H1 (cell line): ENCODE results near the gene LY6G5C. TPM values are rescaled to one million over a fixed set of nuclear protein-coding genes. Genes with fewer than 3 reads are reported as not detected.

Experiments used
- CTCF ChIA-PET: fragments of 300-600 bp; sonication (Branson Sonifier 250); formaldehyde crosslinking; loops from one replicate; lab custom pipeline; 2021; ENCODE audit not compliant: partially characterized antibody; lab: Charles Lee
- POLR2A ChIA-PET: fragments of 300-600 bp; sonication (Branson Sonifier 250); formaldehyde crosslinking; loops from one replicate; lab custom pipeline; 2021; ENCODE audit warnings: inconsistent platforms; ENCODE audit not compliant: partially characterized antibody; lab: Charles Lee
- DNase-seq, 2 experiments: peaks; one replicate each; pipeline versions ENCODE4 v3.0.0 to v3.0.0-alpha.2; 2010 to 2022; ENCODE audit warnings: low spot score in 2 of 2, low read depth in 1 of 2, mixed read lengths in 1 of 2
- FAIRE-seq: peaks from 2 replicates; lab custom pipeline; 2011; peaks lifted over from hg19 to GRCh38; lab: Jason Lieb, UNC
- H2AFZ ChIP-seq: 2 replicates; pipeline ENCODE4 v1.8.1; 2012; ENCODE audit warnings: low read length, inconsistent platforms
- H2AK5ac ChIP-seq: 2 replicates; pipeline ENCODE4 v1.6.1; 2013; ENCODE audit warnings: low read depth, low read length
- H2BK120ac ChIP-seq: replicated peaks from 2 replicates; pipeline ENCODE3; 2013; ENCODE audit warnings: low read depth, low read length, inconsistent platforms
- H2BK12ac ChIP-seq: 2 replicates; pipeline ENCODE4 v1.6.1; 2013; ENCODE audit warnings: low read depth, low read length
- H2BK15ac ChIP-seq: 2 replicates; pipeline ENCODE4 v1.6.1; 2013; ENCODE audit warnings: low read length
- H2BK20ac ChIP-seq: 2 replicates; pipeline ENCODE4 v1.6.1; 2013; ENCODE audit warnings: low read length
- H2BK5ac ChIP-seq: 2 replicates; pipeline ENCODE4 v1.6.1; 2013; ENCODE audit warnings: low read depth, low read length
- H3K14ac ChIP-seq: 2 replicates; pipeline ENCODE4 v1.6.1; 2013; ENCODE audit warnings: inconsistent platforms; ENCODE audit not compliant: insufficient read length
- H3K18ac ChIP-seq: 2 replicates; pipeline ENCODE4 v1.6.1; 2013; ENCODE audit warnings: low read length; ENCODE audit errors: extremely low read depth
- H3K23ac ChIP-seq: 2 replicates; pipeline ENCODE4 v1.6.1; 2013; ENCODE audit warnings: inconsistent platforms; ENCODE audit not compliant: insufficient read length
- H3K23me2 ChIP-seq: 2 replicates; pipeline ENCODE4 v1.6.1; 2013; ENCODE audit warnings: low read depth, low read length
- H3K27ac ChIP-seq: 2 replicates; pipeline ENCODE4 v1.6.1; 2011; ENCODE audit warnings: low read depth, low read length, inconsistent platforms
- H3K27me3 ChIP-seq, 4 experiments: replicated peaks in 1 of 4; 1 replicate in 1 of 4; 2 replicates in 3 of 4; pipeline versions ENCODE4 v1.6.1 to v1.8.1; 2011 to 2013; ENCODE audit warnings: low read length in 3 of 4, mild to moderate bottlenecking in 3 of 4, inconsistent platforms in 2 of 4, mixed read lengths in 2 of 4, moderate library complexity in 1 of 4; ENCODE audit not compliant: control insufficient read depth in 3 of 4, insufficient read depth in 3 of 4; ENCODE audit errors: extremely low read depth in 1 of 4
- H3K36me3 ChIP-seq, 4 experiments: 2 replicates each; pipeline versions ENCODE4 v1.6.1 to v1.8.1; 2011 to 2013; ENCODE audit warnings: mild to moderate bottlenecking in 4 of 4, low read length in 3 of 4, moderate library complexity in 2 of 4, control low read depth in 1 of 4, inconsistent platforms in 1 of 4; ENCODE audit not compliant: insufficient read depth in 4 of 4, control insufficient read depth in 2 of 4
- H3K4ac ChIP-seq: replicated peaks from 2 replicates; pipeline ENCODE3; 2013; ENCODE audit warnings: low read length, low read depth, mixed read lengths, inconsistent platforms; ENCODE audit not compliant: insufficient read length
- H3K4me1 ChIP-seq, 4 experiments: replicated peaks in 1 of 4; 1 replicate in 1 of 4; 2 replicates in 3 of 4; pipeline versions ENCODE4 v1.6.1 to v1.8.1; 2011 to 2013; ENCODE audit warnings: low read length in 3 of 4, inconsistent platforms in 2 of 4, mixed read lengths in 1 of 4; ENCODE audit not compliant: insufficient read depth in 4 of 4, control insufficient read depth in 3 of 4
- H3K4me2 ChIP-seq, 2 experiments: 2 replicates each; pipeline versions ENCODE4 v1.6.1 to v1.8.1; 2011 to 2013; ENCODE audit warnings: low read depth in 2 of 2, low read length in 2 of 2, control low read depth in 1 of 2, inconsistent platforms in 1 of 2, mild to moderate bottlenecking in 1 of 2; ENCODE audit not compliant: insufficient read depth in 1 of 2
- H3K4me3 ChIP-seq, 4 experiments: fragments of 200-600, 300-600 bp in 1 of 4; sonication (generic), shearing (Covaris generic), sonication (Bioruptor Twin) in 1 of 4; 2 replicates each; pipeline versions ENCODE4 v1.5.1 to v1.8.1; 2011 to 2016; ENCODE audit warnings: low read length in 4 of 4, low read depth in 3 of 4, control low read depth in 2 of 4, inconsistent platforms in 2 of 4, mild to moderate bottlenecking in 2 of 4, mixed read lengths in 1 of 4, moderate library complexity in 1 of 4; ENCODE audit not compliant: insufficient read depth in 2 of 4; ENCODE audit errors: extremely low read depth in 1 of 4
- H3K56ac ChIP-seq: replicated peaks from 2 replicates; pipeline ENCODE3; 2013; ENCODE audit warnings: low read depth, mild to moderate bottlenecking, mixed read lengths, low read length, inconsistent platforms; ENCODE audit not compliant: insufficient read length
- H3K79me1 ChIP-seq: 2 replicates; pipeline ENCODE4 v1.6.1; 2013; ENCODE audit warnings: low read depth, low read length, control low read depth
- H3K79me2 ChIP-seq, 2 experiments: 2 replicates each; pipeline versions ENCODE4 v1.6.1 to v1.8.1; 2012 to 2013; ENCODE audit warnings: low read length in 2 of 2, mild to moderate bottlenecking in 2 of 2, inconsistent platforms in 1 of 2; ENCODE audit not compliant: insufficient read depth in 2 of 2, control insufficient read depth in 1 of 2
- H3K9ac ChIP-seq, 4 experiments: replicated peaks in 1 of 4; 1 replicate in 1 of 4; 2 replicates in 3 of 4; pipeline versions ENCODE4 v1.6.1 to v1.8.1; 2011 to 2013; ENCODE audit warnings: low read depth in 3 of 4, low read length in 3 of 4, control low read depth in 2 of 4, mild to moderate bottlenecking in 2 of 4, moderate library complexity in 2 of 4, inconsistent platforms in 1 of 4; ENCODE audit errors: extremely low read depth in 1 of 4
- H3K9me3 ChIP-seq, 2 experiments: 2 replicates each; pipeline versions ENCODE4 v1.6.1 to v1.8.1; 2012 to 2013; ENCODE audit warnings: mild to moderate bottlenecking in 2 of 2, moderate library complexity in 2 of 2, control low read depth in 1 of 2, inconsistent platforms in 1 of 2, low read depth in 1 of 2, low read length in 1 of 2, mixed read lengths in 1 of 2; ENCODE audit not compliant: insufficient read depth in 2 of 2
- H4K20me1 ChIP-seq, 2 experiments: replicated peaks in 1 of 2; 2 replicates each; pipeline versions ENCODE3 to v1.8.1; 2011 to 2013; ENCODE audit warnings: inconsistent platforms in 2 of 2, low read length in 2 of 2, mild to moderate bottlenecking in 1 of 2; ENCODE audit not compliant: insufficient read depth in 2 of 2, control insufficient read depth in 1 of 2
- H4K5ac ChIP-seq: 2 replicates; pipeline ENCODE4 v1.6.1; 2013; ENCODE audit warnings: low read length, low read depth, mixed read lengths, inconsistent platforms; ENCODE audit not compliant: insufficient read length
- H4K8ac ChIP-seq: 2 replicates; pipeline ENCODE4 v1.8.0; 2013; ENCODE audit warnings: mild to moderate bottlenecking, moderate library complexity, low read length, inconsistent platforms; ENCODE audit not compliant: insufficient read depth; ENCODE audit errors: extremely low read depth
- H4K91ac ChIP-seq: replicated peaks from 2 replicates; pipeline ENCODE3; 2013; ENCODE audit warnings: low read length, mixed read lengths, inconsistent platforms; ENCODE audit not compliant: insufficient read length
- ASH2L ChIP-seq: fragments of 200-600, 300-600 bp; sonication (generic); IDR thresholded peaks from one replicate; pipeline ENCODE4 v1.7.1; 2017; ENCODE audit warnings: low read length
- BRCA1 ChIP-seq: IDR thresholded peaks from 2 replicates; pipeline ENCODE4 v1.6.1; 2012; ENCODE audit warnings: low read depth, low read length, improper control_type of control experiment
- EGR1 ChIP-seq: IDR thresholded peaks from 2 replicates; pipeline ENCODE4 v1.6.1; 2011; ENCODE audit warnings: low read depth, low read length, borderline replicate concordance
- POLR2A ChIP-seq, 2 experiments: IDR thresholded peaks; 1 replicate in 1 of 2; 2 replicates in 1 of 2; pipeline ENCODE4 v1.6.1; 2011; ENCODE audit warnings: low read depth in 2 of 2, low read length in 2 of 2, mild to moderate bottlenecking in 2 of 2; ENCODE audit errors: control extremely low read depth in 1 of 2
- RBBP5 ChIP-seq: IDR thresholded peaks from 2 replicates; pipeline ENCODE4 v1.7.1; 2012; ENCODE audit warnings: low read depth, mild to moderate bottlenecking, inconsistent platforms, low read length, moderate library complexity, borderline replicate concordance
- RXRA ChIP-seq: IDR thresholded peaks from 2 replicates; pipeline ENCODE4 v1.6.1; 2011; ENCODE audit warnings: low read depth, mild to moderate bottlenecking, low read length, moderate library complexity; ENCODE audit not compliant: insufficient read depth
- SAP30 ChIP-seq: fragments of 300-600 bp; sonication (generic); IDR thresholded peaks from 2 replicates; pipeline ENCODE4 v1.7.1; 2012; ENCODE audit warnings: low read length, moderate library complexity, mild to moderate bottlenecking, inconsistent platforms; ENCODE audit not compliant: insufficient read depth, insufficient replicate concordance
- SIX5 ChIP-seq: IDR thresholded peaks from 2 replicates; pipeline ENCODE4 v1.6.1; 2011; ENCODE audit warnings: mild to moderate bottlenecking, low read depth, low read length
- SRF ChIP-seq: IDR thresholded peaks from 2 replicates; pipeline ENCODE4 v1.6.1; 2011; ENCODE audit warnings: mild to moderate bottlenecking, low read depth, low read length, moderate library complexity
- TBP ChIP-seq: IDR thresholded peaks from 2 replicates; pipeline ENCODE4 v1.6.1; 2011; ENCODE audit warnings: low read depth, low read length, improper control_type of control experiment
- YY1 ChIP-seq: IDR thresholded peaks from 2 replicates; pipeline ENCODE4 v1.6.1; 2011; ENCODE audit warnings: low read depth, mild to moderate bottlenecking, low read length
- WGBS, 2 experiments: shearing (Covaris generic) in 1 of 2; methylation state at CpG; one replicate each; pipeline versions ENCODE4 v1.1.6 to v1.1.7; 2013 to 2015; ENCODE audit warnings: low lambda C conversion rate in 2 of 2, mixed read lengths in 2 of 2, inconsistent platforms in 1 of 2, low coverage in 1 of 2, missing lambda C conversion rate in 1 of 2; ENCODE audit not compliant: insufficient replicate concordance in 2 of 2, insufficient coverage in 1 of 2, insufficient read length in 1 of 2; ENCODE audit errors: extremely low coverage in 1 of 2, missing lambda C conversion rate in 1 of 2; 5-methylcytosine and 5-hydroxymethylcytosine counted together
- polyA plus RNA-seq, 7 experiments: library from polyadenylated mRNA; depleted of rRNA in 3 of 7; stranded (reverse) in 5 of 7; unstranded in 2 of 7; fragments of >200 nt in 5 of 7; fragments of 200-250 nt in 2 of 7; gene quantifications; 1 replicate in 5 of 7; 2 replicates in 1 of 7; 4 replicates in 1 of 7; pipeline versions ENCODE4 v1.2.1 to v1.2.3, GENCODE V29; 2011 to 2013; ENCODE audit warnings: missing spikeins in 2 of 7, mixed read lengths in 2 of 7
- total RNA-seq: library from RNA; stranded (reverse); fragmentation: NEBNext Ultra II Directional; extraction: Animal tissue kit (Norgen Biotek cat#: 25700); gene quantifications from 2 replicates; pipeline ENCODE4 v1.2.1, GENCODE V29; 2021
- TF ChIP-seq, protein P1 (sequence below): IDR thresholded peaks from 2 replicates; pipeline ENCODE4 v1.6.1; 2011; ENCODE audit warnings: low read length, improper control_type of control experiment

LY6G5C gene
- total and polyA plus RNA-seq, 2 of the 8 experiments (the other 6 are each of a cell fraction or from before 2014, with no cell fraction given) = 1.1 to 1.8 TPM

DNA sequence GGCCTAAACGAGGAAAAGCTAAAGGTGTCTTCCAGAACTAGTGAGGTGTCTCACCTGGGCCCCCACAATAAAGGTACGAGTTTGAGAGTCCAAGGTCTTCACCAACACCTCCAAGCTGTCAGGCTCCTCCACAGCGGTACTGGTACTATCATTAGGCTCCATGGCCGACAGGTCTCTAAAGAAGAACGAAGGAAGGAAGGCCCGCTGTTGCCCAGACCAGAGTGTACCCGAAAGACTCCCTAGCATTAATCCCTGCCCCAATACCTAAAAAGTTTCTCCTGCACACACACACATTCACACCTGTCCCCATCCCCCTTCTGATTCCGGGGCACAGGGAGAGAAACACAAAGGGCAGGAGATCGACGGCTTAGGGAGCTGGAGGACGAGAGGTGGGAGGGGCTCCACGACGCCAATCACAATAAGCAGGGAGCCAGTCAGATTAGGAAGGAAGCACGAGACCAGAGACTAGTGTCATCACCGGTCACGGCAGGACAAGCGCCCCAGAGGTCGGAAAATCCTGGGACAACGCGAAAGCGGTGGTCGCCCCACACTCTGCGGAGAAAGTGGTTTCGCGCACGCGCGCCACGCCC is 29.2 kb downstream of the LY6G5C start:
- H3K27ac ChIP-seq = peak overlapping the region; percentile 99
- peaks cover 8% of the 10 kb centered on the region for H3K23me2 ChIP-seq
- H3K4me1 ChIP-seq = peaks cover 0 to 5% (median under 1%) of the 10 kb centered on the region in 4 experiments; a peak in 2 of 7 replicates
- no peak overlapping the region for H3K14ac ChIP-seq
- H3K23ac ChIP-seq = no peak overlapping the region
- H2AFZ ChIP-seq = 0 out of 2 replicates have a peak overlapping the region, but pooled peaks have one; percentile 23
- DNase-seq (peak in 1 of 2 experiments; percentile 36), FAIRE-seq (no peak)
- peak overlapping the region; percentile 69 to 83 for H3K4me2 ChIP-seq
- no peak overlapping the region for H3K18ac ChIP-seq
- no peaks in the 10 kb centered on the region for H3K9me3 ChIP-seq
- H4K5ac ChIP-seq = peak overlapping the region; percentile 61
- H2AK5ac ChIP-seq = peak overlapping the region; percentile 49; the same call in 1 of the 2 replicates
- no peak overlapping the region for H2BK120ac ChIP-seq
- peaks cover 12 to 36% (median 21%) of the 10 kb centered on the region in 4 experiments for H3K36me3 ChIP-seq
- H3K56ac ChIP-seq = peak overlapping the region; percentile 91
- peaks cover 0 to 2% of the 10 kb centered on the region in 2 experiments for H4K20me1 ChIP-seq
- peak overlapping the region; percentile 94 for H4K91ac ChIP-seq
- 0 out of 2 replicates have a peak overlapping the region, but pooled peaks have one; percentile 56 for H2BK20ac ChIP-seq
- WGBS, 2 experiments = 4% methylated on average over 29 of the region's 29 CpGs; no CpG with 5 or more reads in 1 of the 2 experiments
- H3K4me3 ChIP-seq = peak overlapping the region; percentile 82 to 94 (median 92)
- H3K9ac ChIP-seq = peak overlapping the region; percentile 78 to 97 (median 92)
- peaks cover 4 to 34% of the 10 kb centered on the region in 2 experiments; a peak in 3 of 4 replicates for H3K79me2 ChIP-seq
- H2BK15ac ChIP-seq = peak overlapping the region; percentile 77; the same call in 1 of the 2 replicates
- ChIA-PET CTCF (interaction anchor here (0.7 to 5.2 kb wide), 21 partner anchors 9 to 466 kb away, joined by 3 to 38 read pairs (median 4); partner anchors contain the start of genes ATP6V1G2, C6orf47, CSNK2B and GPANK1), POLR2A (interaction anchor here (0.7 to 25.5 kb wide), 40 partner anchors 12 to 320 kb away, joined by 3 to 883 read pairs (median 5); partner anchors contain the start of genes AIF1, ATP6V1G2, C6orf47 and CLIC1)
- H2BK12ac ChIP-seq = no peak overlapping the region
- peaks cover 4% of the 10 kb centered on the region for H3K79me1 ChIP-seq
- H4K8ac ChIP-seq = peak overlapping the region; percentile 82
- peak overlapping the region; percentile 100 for H2BK5ac ChIP-seq
- H3K4ac ChIP-seq = peak overlapping the region; percentile 85
- H3K27me3 ChIP-seq = no peaks in the 10 kb centered on the region
- TF ChIP-seq SAP30 (peak; percentile 95), RBBP5 (no peak), RXRA (no peak), TBP (no peak), ASH2L (no peak), BRCA1 (no peak), SIX5 (no peak), EGR1 (no peak), POLR2A (IDR thresholded peaks at IDR 0.05; ENCODE audit: control extremely low read depth in 1 of 2, low read depth in 2 of 2, low read length in 2 of 2) (peak in 1 of 2 experiments; percentile 76; a peak in 1 of 3 replicates), YY1 (no peak), SRF (no peak)
- TF ChIP-seq, protein P1, sequence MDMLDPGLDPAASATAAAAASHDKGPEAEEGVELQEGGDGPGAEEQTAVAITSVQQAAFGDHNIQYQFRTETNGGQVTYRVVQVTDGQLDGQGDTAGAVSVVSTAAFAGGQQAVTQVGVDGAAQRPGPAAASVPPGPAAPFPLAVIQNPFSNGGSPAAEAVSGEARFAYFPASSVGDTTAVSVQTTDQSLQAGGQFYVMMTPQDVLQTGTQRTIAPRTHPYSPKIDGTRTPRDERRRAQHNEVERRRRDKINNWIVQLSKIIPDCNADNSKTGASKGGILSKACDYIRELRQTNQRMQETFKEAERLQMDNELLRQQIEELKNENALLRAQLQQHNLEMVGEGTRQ = no peak
